ENCODE data around the gene CDH18.

The CDH18 gene

DNA sequence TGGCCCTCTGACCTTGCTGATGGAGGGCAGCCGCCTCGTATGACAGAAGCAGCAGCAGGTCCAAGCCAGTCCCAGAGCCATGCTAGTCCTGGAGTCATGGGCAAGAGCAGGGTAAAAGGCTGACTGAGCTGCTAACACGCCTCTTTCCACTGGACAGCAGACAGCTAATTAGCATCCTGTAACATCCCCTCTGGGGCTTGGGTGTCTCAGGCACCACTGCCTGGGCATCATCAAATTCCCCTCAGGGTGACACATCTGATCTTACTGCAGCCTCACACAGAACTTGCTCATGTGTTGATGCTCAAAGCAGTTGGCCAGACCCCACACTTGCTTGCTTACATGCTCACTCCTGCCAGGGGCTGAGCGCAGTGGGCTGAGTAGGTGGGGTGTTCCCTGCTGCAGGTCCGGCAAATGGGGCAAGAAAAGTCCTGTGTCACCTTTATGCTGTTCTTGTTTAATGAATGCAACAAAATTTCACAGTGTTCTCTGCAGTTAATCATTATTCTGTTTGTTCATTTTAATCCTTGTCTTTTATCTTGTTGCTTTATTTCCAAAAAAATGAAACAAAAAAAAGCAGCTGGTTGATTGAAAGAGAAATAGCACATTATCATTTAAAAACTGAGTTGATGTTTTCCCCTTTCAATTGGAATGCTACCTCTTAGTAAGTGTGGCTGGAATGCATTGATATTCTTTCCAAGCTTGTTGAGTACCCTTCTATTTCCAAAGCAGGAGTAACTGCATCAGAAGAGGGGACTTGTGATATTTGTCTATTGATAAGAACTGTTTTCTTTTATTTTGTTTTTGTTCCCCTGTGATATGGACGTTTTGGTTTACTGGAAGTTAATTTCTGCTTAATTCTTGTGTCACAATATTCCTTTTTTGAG, 254.1 kb downstream of the CDH18 start:
- Histone ChIP-seq H3K27ac (replicated peaks) (no peak overlapping the region), H3K27me3 (ENCODE audit: insufficient read depth, poor library complexity, severe bottlenecking) (no peaks in the 10 kb centered on the region), H3K4me3 (replicated peaks; ENCODE audit: insufficient read depth, low read length) (no peak overlapping the region)
- TF ChIP-seq, protein P1, sequence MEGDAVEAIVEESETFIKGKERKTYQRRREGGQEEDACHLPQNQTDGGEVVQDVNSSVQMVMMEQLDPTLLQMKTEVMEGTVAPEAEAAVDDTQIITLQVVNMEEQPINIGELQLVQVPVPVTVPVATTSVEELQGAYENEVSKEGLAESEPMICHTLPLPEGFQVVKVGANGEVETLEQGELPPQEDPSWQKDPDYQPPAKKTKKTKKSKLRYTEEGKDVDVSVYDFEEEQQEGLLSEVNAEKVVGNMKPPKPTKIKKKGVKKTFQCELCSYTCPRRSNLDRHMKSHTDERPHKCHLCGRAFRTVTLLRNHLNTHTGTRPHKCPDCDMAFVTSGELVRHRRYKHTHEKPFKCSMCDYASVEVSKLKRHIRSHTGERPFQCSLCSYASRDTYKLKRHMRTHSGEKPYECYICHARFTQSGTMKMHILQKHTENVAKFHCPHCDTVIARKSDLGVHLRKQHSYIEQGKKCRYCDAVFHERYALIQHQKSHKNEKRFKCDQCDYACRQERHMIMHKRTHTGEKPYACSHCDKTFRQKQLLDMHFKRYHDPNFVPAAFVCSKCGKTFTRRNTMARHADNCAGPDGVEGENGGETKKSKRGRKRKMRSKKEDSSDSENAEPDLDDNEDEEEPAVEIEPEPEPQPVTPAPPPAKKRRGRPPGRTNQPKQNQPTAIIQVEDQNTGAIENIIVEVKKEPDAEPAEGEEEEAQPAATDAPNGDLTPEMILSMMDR (IDR thresholded peaks at IDR 0.05; ENCODE audit: insufficient read depth, low read length), result no peak
- TF ChIP-seq SPI1 (IDR thresholded peaks at IDR 0.05; ENCODE audit: borderline replicate concordance, low read depth), result no peak
- TF ChIP-seq GABPA (IDR thresholded peaks at IDR 0.05; ENCODE audit: low read depth), result no peak
- TF ChIP-seq, protein P2, sequence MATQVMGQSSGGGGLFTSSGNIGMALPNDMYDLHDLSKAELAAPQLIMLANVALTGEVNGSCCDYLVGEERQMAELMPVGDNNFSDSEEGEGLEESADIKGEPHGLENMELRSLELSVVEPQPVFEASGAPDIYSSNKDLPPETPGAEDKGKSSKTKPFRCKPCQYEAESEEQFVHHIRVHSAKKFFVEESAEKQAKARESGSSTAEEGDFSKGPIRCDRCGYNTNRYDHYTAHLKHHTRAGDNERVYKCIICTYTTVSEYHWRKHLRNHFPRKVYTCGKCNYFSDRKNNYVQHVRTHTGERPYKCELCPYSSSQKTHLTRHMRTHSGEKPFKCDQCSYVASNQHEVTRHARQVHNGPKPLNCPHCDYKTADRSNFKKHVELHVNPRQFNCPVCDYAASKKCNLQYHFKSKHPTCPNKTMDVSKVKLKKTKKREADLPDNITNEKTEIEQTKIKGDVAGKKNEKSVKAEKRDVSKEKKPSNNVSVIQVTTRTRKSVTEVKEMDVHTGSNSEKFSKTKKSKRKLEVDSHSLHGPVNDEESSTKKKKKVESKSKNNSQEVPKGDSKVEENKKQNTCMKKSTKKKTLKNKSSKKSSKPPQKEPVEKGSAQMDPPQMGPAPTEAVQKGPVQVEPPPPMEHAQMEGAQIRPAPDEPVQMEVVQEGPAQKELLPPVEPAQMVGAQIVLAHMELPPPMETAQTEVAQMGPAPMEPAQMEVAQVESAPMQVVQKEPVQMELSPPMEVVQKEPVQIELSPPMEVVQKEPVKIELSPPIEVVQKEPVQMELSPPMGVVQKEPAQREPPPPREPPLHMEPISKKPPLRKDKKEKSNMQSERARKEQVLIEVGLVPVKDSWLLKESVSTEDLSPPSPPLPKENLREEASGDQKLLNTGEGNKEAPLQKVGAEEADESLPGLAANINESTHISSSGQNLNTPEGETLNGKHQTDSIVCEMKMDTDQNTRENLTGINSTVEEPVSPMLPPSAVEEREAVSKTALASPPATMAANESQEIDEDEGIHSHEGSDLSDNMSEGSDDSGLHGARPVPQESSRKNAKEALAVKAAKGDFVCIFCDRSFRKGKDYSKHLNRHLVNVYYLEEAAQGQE (IDR thresholded peaks at IDR 0.05; ENCODE audit: insufficient replicate concordance, low read depth), result no peak
- no peak for TF ChIP-seq POLR2AphosphoS5 (IDR thresholded peaks at IDR 0.05; ENCODE audit: low read depth)
- DNase-seq (ENCODE audit: low read depth in 1 of 2, low spot score in 1 of 2), result no peak

- no peak for TF ChIP-seq SPI1 (IDR thresholded peaks at IDR 0.05; ENCODE audit: borderline replicate concordance, low read depth)
- TF ChIP-seq POLR2AphosphoS5 (IDR thresholded peaks at IDR 0.05; ENCODE audit: low read depth), result no peak
- TF ChIP-seq, protein P1 (IDR thresholded peaks at IDR 0.05; ENCODE audit: insufficient read depth, low read length), result no peak
- TF ChIP-seq, protein P2 (IDR thresholded peaks at IDR 0.05; ENCODE audit: insufficient replicate concordance, low read depth), result no peak
- no peak for TF ChIP-seq GABPA (IDR thresholded peaks at IDR 0.05; ENCODE audit: low read depth)
- no peak for DNase-seq (ENCODE audit: low read depth in 1 of 2, low spot score in 1 of 2)
- no peak overlapping the region for H3K27ac ChIP-seq (replicated peaks)
- H3K4me3 ChIP-seq (replicated peaks; ENCODE audit: insufficient read depth, low read length), result no peak overlapping the region
- H3K27me3 ChIP-seq (ENCODE audit: insufficient read depth, poor library complexity, severe bottlenecking), result no peaks in the 10 kb centered on the region
Observed at GRCh38 chr5:19728571-19728970, 259.4 kb downstream of the CDH18 start.

DNA sequence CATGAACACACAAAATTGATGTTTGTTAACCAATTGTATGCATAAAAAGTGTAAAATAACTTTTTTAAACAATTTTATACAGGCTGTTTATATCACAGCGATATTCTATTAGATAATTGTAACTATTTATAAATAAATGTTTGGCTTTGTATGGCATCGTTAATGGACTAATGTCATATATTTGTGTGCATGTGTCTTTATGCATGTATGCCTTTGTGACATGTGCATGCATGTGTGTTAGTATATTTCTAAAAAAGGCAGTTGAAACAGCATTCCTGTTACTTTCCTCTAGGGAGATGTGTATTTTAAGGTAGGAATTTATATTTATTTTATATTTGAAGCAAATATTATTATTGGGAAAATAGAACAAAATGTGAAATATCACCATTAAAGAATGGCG, 268.9 kb downstream of the CDH18 start:
- Histone ChIP-seq H3K4me3 (replicated peaks; ENCODE audit: insufficient read depth, low read length) (no peak overlapping the region), H3K27ac (replicated peaks) (no peak overlapping the region), H3K27me3 (ENCODE audit: insufficient read depth, poor library complexity, severe bottlenecking) (no peaks in the 10 kb centered on the region)
- TF ChIP-seq POLR2AphosphoS5 (IDR thresholded peaks at IDR 0.05; ENCODE audit: low read depth) (no peak), SPI1 (IDR thresholded peaks at IDR 0.05; ENCODE audit: borderline replicate concordance, low read depth) (no peak), GABPA (IDR thresholded peaks at IDR 0.05; ENCODE audit: low read depth) (no peak)
- TF ChIP-seq, protein P2 (IDR thresholded peaks at IDR 0.05; ENCODE audit: insufficient replicate concordance, low read depth), result no peak
- TF ChIP-seq, protein P1 (IDR thresholded peaks at IDR 0.05; ENCODE audit: insufficient read depth, low read length), result no peak
- DNase-seq (ENCODE audit: low read depth in 1 of 2, low spot score in 1 of 2), result no peak

Data from HL-60 (cell line).